NCI-H82 treated with DMSO at 0.1 percent for 48 hours (cell line): Measurements from ENCODE around the gene TNS3.

ENCODE experiments used
- DNase-seq: peaks from one replicate; lab custom pipeline; 2025; ENCODE audit not compliant: unreplicated experiment; lab: John Stamatoyannopoulos, UW

TNS3 gene

DNA sequence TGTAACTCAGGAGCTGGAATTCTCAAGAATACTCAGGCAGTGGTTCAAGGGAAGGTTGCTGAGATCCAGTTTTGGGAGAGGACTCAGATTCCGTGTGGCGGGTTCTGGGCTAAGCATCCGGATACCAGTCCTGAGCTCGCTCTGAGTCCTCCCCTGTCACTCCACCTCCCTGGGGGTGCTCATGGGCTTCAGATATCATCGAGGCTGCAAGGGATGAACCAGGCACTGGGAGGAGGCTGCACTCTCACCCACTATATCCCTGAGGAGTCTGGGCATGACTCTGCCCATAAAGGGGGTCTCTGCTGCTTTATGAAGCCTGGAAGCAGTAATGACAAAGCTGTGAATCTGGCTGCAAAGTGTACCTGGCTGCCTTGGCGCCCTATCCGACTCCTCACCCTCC, 188.5 kb downstream of the TNS3 start:
- no peak for DNase-seq

DNA sequence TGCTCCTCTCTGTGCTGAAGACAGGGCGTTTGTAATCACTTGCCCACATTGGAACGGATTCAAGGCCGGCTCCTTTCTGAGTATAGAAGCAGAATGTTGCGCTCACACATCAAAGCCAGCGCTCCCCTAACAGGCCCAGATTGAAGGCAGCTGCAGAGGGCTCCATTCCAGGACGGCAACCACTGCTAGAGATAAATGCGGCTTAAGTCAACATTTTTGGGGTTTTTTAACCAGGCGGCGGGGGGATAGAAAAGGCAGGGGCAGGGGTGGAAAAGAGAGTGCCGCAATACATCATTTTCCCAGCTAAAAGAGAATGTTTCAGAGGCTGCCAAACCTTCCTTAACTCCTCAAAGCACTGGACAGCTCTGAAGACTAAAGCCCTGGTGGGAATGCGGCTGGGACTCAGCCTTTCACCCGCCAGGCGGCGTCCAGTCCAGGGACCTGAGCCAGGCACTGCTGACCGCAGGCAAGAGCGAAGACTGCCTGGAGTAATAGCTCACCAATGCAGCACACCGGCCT, 189.6 kb downstream of the TNS3 start:
- no peak for DNase-seq

DNA sequence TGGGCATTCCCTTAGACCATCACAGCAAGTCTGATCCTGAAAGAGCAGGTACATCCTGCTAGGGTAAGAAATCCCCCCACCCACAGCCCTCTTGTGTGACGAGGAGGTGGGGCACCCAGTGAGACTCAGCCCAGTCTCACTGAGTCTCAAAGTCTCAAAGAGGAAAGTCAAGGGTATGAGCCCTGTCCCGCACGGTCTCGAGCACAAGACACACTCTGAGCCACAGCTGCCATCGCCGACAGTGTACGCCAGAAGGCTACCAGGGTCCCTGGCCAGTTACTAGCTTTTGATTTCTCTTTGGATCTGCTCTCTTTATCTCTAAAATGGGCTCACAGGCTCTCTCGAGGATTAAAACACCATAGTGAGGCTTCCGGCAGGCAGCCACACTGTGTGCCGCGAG, 190.2 kb downstream of the TNS3 start:
- no peak for DNase-seq

GRCh38 chr7:47390914-47391313, 191.0 kb downstream of the TNS3 start:
- DNase-seq = no peak

GRCh38 chr7:47389923-47390630, 191.8 kb downstream of the TNS3 start:
- no peak for DNase-seq

- DNase-seq = no peak
Observed at GRCh38 chr7:47389171-47389922, 192.6 kb downstream of the TNS3 start.

DNA sequence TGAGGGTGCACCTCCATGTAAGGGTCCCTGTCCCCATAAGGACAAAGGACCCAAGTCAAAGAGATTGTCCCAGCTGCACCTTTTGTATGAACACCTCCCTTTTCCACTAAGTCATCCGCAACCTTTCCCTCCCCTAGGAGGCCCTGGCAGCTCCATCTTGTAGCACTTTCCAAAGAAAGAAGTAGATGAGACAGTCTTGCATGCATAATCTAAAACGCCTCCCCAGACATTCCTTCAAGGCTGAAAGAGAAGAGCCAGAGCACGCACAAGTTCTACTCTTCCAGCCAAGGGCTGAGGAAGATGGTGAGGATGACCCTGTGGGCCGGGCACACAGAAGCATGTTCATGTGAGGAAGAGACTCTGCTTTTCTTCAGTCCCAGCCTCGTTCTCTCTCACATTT, 194.4 kb downstream of the TNS3 start:
- no peak for DNase-seq

GRCh38 chr7:47386273-47386835, 195.6 kb downstream of the TNS3 start:
- DNase-seq = no peak

DNA sequence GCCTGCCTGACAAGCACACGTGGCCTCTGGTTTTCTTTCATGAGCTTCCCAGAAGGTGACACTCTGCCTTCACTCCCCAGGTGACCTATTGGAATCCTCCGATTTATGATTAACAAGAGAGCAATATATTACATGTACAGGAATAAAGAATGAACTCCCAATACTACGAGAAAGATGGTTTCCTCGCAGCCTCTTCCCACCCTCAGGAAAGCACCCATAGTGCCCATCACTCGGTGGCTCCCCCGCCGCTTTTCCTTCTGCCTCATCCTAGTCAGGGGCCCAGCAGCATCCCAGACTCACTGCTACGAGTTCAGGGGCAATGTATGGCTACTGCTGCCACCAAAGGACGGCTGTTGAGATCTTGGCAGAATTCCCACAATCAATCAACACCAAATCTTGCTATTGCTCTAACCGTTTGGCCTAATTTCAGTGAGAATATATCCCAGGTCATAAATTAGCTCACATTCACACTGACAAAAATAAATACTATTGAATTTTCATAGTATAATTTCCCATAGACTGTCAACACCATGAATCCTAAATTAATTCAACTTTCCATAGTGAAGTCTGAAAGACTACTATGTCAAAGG, 196.3 kb downstream of the TNS3 start:
- DNase-seq = no peak

DNA sequence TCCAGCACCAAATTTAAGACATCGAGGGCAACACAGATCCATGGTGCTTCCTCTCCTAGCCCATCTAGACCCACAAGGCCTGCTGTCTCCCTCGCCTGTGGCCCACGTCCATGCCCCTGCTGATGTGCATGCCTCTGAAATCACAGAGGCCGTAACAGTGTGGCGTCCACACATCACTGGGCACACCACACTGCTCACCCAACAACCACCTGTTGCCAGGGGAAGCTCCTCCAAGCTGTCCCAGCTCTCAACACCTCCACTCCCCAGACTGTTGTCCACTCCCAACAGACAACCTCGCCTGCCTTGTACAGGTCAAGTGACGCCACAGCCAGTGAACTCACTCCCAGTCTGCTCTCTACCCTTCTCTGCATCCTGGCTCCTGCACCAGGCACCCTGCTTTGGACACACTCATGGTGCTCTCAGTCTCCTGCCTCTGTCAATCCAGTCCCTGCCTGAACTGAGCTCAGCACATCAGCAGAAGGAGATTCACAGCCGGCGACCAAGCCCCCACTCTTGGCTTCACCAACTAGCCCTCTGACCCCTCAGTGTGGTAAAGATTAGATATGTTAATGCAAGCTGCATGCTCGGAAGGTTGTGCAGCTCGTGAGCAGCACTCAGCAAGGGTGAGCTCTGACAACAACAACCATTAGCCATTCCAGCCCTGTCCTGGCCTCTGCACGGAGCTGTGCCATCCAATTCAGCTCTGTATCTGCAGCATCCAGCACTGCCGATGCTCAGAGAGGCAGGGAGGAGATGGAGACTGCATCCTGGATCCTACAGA, 197.0 kb downstream of the TNS3 start:
- no peak for DNase-seq

- DNase-seq = no peak
Observed at GRCh38 chr7:47383696-47384445, 198.0 kb downstream of the TNS3 start.

- no peak for DNase-seq
Observed at GRCh38 chr7:47383072-47383471, 198.8 kb downstream of the TNS3 start.

- DNase-seq = no peak
Observed at GRCh38 chr7:47382200-47382599, 199.7 kb downstream of the TNS3 start.

DNA sequence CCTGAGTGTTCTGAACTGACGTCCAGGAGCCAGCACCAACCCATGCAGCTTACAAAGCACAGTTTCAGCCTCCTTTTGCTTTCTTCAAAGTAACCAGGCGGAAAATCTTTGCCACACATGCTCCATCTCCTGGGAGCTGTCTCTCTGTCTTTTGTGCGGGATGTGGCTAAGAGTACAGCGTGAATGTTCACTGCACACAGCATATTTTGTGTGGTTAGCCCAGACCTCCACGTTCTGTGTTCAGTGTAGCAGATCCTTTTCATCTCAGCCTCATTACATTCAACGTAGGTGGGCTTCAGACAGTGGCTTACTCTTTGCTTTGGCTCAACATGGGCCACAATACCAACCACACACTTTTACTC, 200.8 kb downstream of the TNS3 start:
- DNase-seq = no peak

GRCh38 chr7:47380325-47381133, 201.4 kb downstream of the TNS3 start:
- no peak for DNase-seq

- DNase-seq = no peak
Observed at GRCh38 chr7:47379629-47380324, 202.1 kb downstream of the TNS3 start.

GRCh38 chr7:47378728-47379395, 203.0 kb downstream of the TNS3 start:
- DNase-seq = no peak

GRCh38 chr7:47377741-47378140, 204.2 kb downstream of the TNS3 start:
- no peak for DNase-seq
